HepG2 (cell line): ENCODE measurements around the gene LYPD1. TPM values are rescaled to one million over a fixed set of nuclear protein-coding genes. Genes with fewer than 3 reads are reported as not detected.
A peak's percentile ranks its signal among the peaks of the same experiment; 100 is the strongest.

Source experiments
- ATAC-seq: fragments of 200-7000 bp; cut with Tn5 transposase; 3 replicates; pipeline ENCODE4 v1.9.1; 2020; ENCODE audit warnings: mild to moderate bottlenecking, moderate library complexity
- Bru-seq: library from RNA; stranded (reverse); fragments of 400-500 nt; gene quantifications from one replicate; lab custom pipeline; 2021; lab: Mats Ljungman, UMichigan
- BruChase-seq, 2 experiments: library from RNA; stranded (reverse); fragments of 400-500 nt; gene quantifications; one replicate each; lab custom pipeline; 2021; lab: Mats Ljungman, UMichigan
- BruUV-seq: library from RNA; stranded (reverse); fragments of 400-500 nt; replicated peaks from 2 replicates; lab custom pipeline; 2021; lab: Mats Ljungman, UMichigan
- CTCF ChIA-PET: fragments of 300-600 bp; formaldehyde crosslinking; extraction: SDS; loops from one replicate; lab custom pipeline; 2021; ENCODE audit warnings: low total read pairs, inconsistent platforms, low intra/inter-chr PET ratio; lab: Yijun Ruan, JAX
- POLR2A ChIA-PET: fragments of 350-600 bp; sonication (Branson Sonifier 250); formaldehyde crosslinking; loops from one replicate; lab custom pipeline; 2020; ENCODE audit warnings: antibody characterized with exemption, inconsistent platforms; lab: Yijun Ruan, JAX
- DNase-seq: peaks from one replicate; pipeline ENCODE4 v3.0.0-alpha.2; 2015; ENCODE audit warnings: low spot score
- FAIRE-seq: peaks from 3 replicates; lab custom pipeline; 2011; peaks lifted over from hg19 to GRCh38; lab: Jason Lieb, UNC
- H2AFZ ChIP-seq: one replicate; pipeline ENCODE4 v1.6.1; 2011; ENCODE audit warnings: low read length, inconsistent platforms
- H3K27ac ChIP-seq: fragments of 300-600 bp; 3 replicates; pipeline ENCODE4 v1.8.0; 2011; ENCODE audit warnings: mixed run types, mild to moderate bottlenecking, mixed read lengths, low read length, inconsistent platforms; ENCODE audit not compliant: insufficient read depth; ENCODE audit errors: extremely low read length
- H3K27me3 ChIP-seq, 2 experiments: fragments of 200-600 bp in 1 of 2; 2 replicates in 1 of 2; 3 replicates in 1 of 2; pipeline versions ENCODE4 v1.6.0 to v1.8.0; 2011; ENCODE audit warnings: low read length in 2 of 2, mild to moderate bottlenecking in 2 of 2, moderate library complexity in 2 of 2, inconsistent platforms in 1 of 2; ENCODE audit not compliant: insufficient read depth in 2 of 2, control insufficient read depth in 1 of 2
- H3K36me3 ChIP-seq, 2 experiments: fragments of 200-600 bp in 1 of 2; replicated peaks in 1 of 2; 2 replicates in 1 of 2; 3 replicates in 1 of 2; pipeline versions ENCODE4 v1.5.1 to v1.8.0; 2011; ENCODE audit warnings: low read length in 2 of 2, inconsistent platforms in 1 of 2; ENCODE audit not compliant: insufficient read depth in 2 of 2, control insufficient read depth in 1 of 2
- H3K4me1 ChIP-seq: 2 replicates; pipeline ENCODE4 v1.5.1; 2012; ENCODE audit warnings: low read length, inconsistent platforms; ENCODE audit not compliant: insufficient read depth
- H3K4me2 ChIP-seq: 2 replicates; pipeline ENCODE4 v1.6.0; 2011; ENCODE audit warnings: low read depth, low read length, inconsistent platforms
- H3K4me3 ChIP-seq, 3 experiments: fragments of 200-600 bp in 1 of 3; sonication (generic), shearing (Covaris generic) in 1 of 3; replicated peaks in 1 of 3; 2 replicates each; pipeline ENCODE4 v1.5.1; 2011 to 2016; ENCODE audit warnings: low read length in 3 of 3, inconsistent platforms in 2 of 3, low read depth in 2 of 3, mild to moderate bottlenecking in 2 of 3, control low read depth in 1 of 3, mixed read lengths in 1 of 3; ENCODE audit not compliant: insufficient read depth in 1 of 3
- H3K79me2 ChIP-seq: one replicate; pipeline ENCODE4 v1.6.1; 2011; ENCODE audit warnings: low read length, inconsistent platforms; ENCODE audit not compliant: insufficient read depth
- H3K9ac ChIP-seq: 2 replicates; pipeline ENCODE4 v1.6.0; 2011; ENCODE audit warnings: mild to moderate bottlenecking, low read depth, low read length, inconsistent platforms; ENCODE audit not compliant: insufficient read depth
- H3K9me3 ChIP-seq: 2 replicates; pipeline ENCODE4 v1.5.1; 2012; ENCODE audit warnings: mild to moderate bottlenecking, low read length
- H4K20me1 ChIP-seq: 2 replicates; pipeline ENCODE4 v1.6.0; 2011; ENCODE audit warnings: inconsistent platforms, mild to moderate bottlenecking, low read length, moderate library complexity; ENCODE audit not compliant: insufficient read depth
- SYNCRIP ChIP-seq: fragments of 200-400 bp; formaldehyde crosslinking; IDR thresholded peaks from 2 replicates; pipeline ENCODE4 v1.6.1; 2018; ENCODE audit warnings: mild to moderate bottlenecking, low read depth, low read length; ENCODE audit not compliant: insufficient read depth
- WGBS: methylation state at CpG from one replicate; pipeline ENCODE4 v1.1.6; 2017; ENCODE audit warnings: low lambda C conversion rate; 5-methylcytosine and 5-hydroxymethylcytosine counted together
- in situ Hi-C: cut with HindIII; loops from 2 replicates; pipeline ENCODE4 v1.10.0; 2017; ENCODE audit warnings: low pct_unique_long_range_greater_than_20kb; ENCODE audit not compliant: extremely low pct_ligation_motif_present
- intact Hi-C: fragments of 100-400 bp; cut with micrococcal nuclease; formaldehyde crosslinking; loops from one replicate; pipeline ENCODE4 v1.10.0; 2022; ENCODE audit not compliant: unreplicated experiment
- long read RNA-seq, 2 experiments: library from RNA in 1 of 2; library from polyadenylated mRNA in 1 of 2; stranded (forward) in 1 of 2; unstranded in 1 of 2; transcript quantifications; one replicate each; pipeline ENCODE4 v2.0.0, GENCODE V29; 2019 to 2022
- polyA minus RNA-seq, 3 experiments: library from RNA; depleted of rRNA, polyadenylated mRNA; stranded (reverse); fragments of >200 nt; gene quantifications; 2 replicates each; pipeline ENCODE4 v1.2.3, GENCODE V29; 2011; ENCODE audit warnings: low replicate concordance in 1 of 3
- polyA plus RNA-seq, 8 experiments: library from polyadenylated mRNA; depleted of rRNA in 3 of 8; stranded (reverse) in 7 of 8; unstranded in 1 of 8; fragments of >200 nt; fragmentation: Illumina TruSeq in 4 of 8; extraction: Trizol in 4 of 8; gene quantifications; 2 replicates each; pipeline versions ENCODE4 v1.2.1 to v1.2.3, GENCODE V29; 2011 to 2016; ENCODE audit warnings: low read depth in 4 of 8, missing spikeins in 1 of 8, mixed read lengths in 1 of 8; ENCODE audit not compliant: insufficient read depth in 1 of 8
- total RNA-seq, 5 experiments: library from RNA; depleted of rRNA; stranded (reverse); fragments of >200 nt; fragmentation: Illumina TruSeq; extraction: Trizol; gene quantifications; 2 replicates each; pipeline ENCODE4 v1.2.3, GENCODE V29; 2016; ENCODE audit warnings: low read depth in 1 of 5

The LYPD1 gene, protein sequence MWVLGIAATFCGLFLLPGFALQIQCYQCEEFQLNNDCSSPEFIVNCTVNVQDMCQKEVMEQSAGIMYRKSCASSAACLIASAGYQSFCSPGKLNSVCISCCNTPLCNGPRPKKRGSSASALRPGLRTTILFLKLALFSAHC
- total RNA-seq (2016; rRNA removed; fragmentation: Illumina TruSeq; extraction: Trizol) (not detected in 2 replicates), polyA plus RNA-seq (2011; rRNA removed) (not detected in 2 replicates), polyA minus RNA-seq (2011; rRNA and poly(A)+ RNA removed; ENCODE audit: low replicate concordance) (0.54 TPM in 1 of 2 replicates, not detected in the other), Bru-seq, nascent RNA (percentile 7 among the genes with signal in this experiment), BruChase-seq, experiment 1, labeled RNA remaining after a 6-hour chase (not detected), BruChase-seq, experiment 2, labeled RNA remaining after a 2-hour chase (percentile 7 among the genes with signal in this experiment)
- not detected in 2 replicates for total RNA-seq (2016; cell fraction: cytosol; rRNA removed; fragmentation: Illumina TruSeq; extraction: Trizol; ENCODE audit: low read depth)
- total RNA-seq (2016; cell fraction: insoluble cytoplasmic fraction; rRNA removed; fragmentation: Illumina TruSeq; extraction: Trizol) = not detected in 2 replicates
- total RNA-seq (2016; cell fraction: membrane; rRNA removed; fragmentation: Illumina TruSeq; extraction: Trizol) = 0.10 TPM in 1 of 2 replicates, not detected in the other
- total RNA-seq (2016; cell fraction: nucleus; rRNA removed; fragmentation: Illumina TruSeq; extraction: Trizol) = not detected in 2 replicates
- polyA plus RNA-seq (2011; cell fraction: cytosol; rRNA removed) = 0.03 TPM in 1 of 2 replicates, not detected in the other
- polyA plus RNA-seq (2011; cell fraction: nucleus; rRNA removed) = not detected in 2 replicates
- not detected in 2 replicates for polyA plus RNA-seq (2012)
- not detected in 2 replicates for polyA plus RNA-seq (2016; cell fraction: cytosol; fragmentation: Illumina TruSeq; extraction: Trizol; ENCODE audit: low read depth)
- not detected in 2 replicates for polyA plus RNA-seq (2016; cell fraction: insoluble cytoplasmic fraction; fragmentation: Illumina TruSeq; extraction: Trizol; ENCODE audit: low read depth)
- not detected in 2 replicates for polyA plus RNA-seq (2016; cell fraction: membrane; fragmentation: Illumina TruSeq; extraction: Trizol; ENCODE audit: low read depth)
- not detected in 2 replicates for polyA plus RNA-seq (2016; cell fraction: nucleus; fragmentation: Illumina TruSeq; extraction: Trizol; ENCODE audit: insufficient read depth, low read depth)
- polyA minus RNA-seq (2011; cell fraction: cytosol; rRNA and poly(A)+ RNA removed) = not detected in 2 replicates
- polyA minus RNA-seq (2011; cell fraction: nucleus; rRNA and poly(A)+ RNA removed) = not detected in 2 replicates
- long read RNA-seq, experiment 1 = 0 reads
- long read RNA-seq, experiment 2 = 0 reads

DNA sequence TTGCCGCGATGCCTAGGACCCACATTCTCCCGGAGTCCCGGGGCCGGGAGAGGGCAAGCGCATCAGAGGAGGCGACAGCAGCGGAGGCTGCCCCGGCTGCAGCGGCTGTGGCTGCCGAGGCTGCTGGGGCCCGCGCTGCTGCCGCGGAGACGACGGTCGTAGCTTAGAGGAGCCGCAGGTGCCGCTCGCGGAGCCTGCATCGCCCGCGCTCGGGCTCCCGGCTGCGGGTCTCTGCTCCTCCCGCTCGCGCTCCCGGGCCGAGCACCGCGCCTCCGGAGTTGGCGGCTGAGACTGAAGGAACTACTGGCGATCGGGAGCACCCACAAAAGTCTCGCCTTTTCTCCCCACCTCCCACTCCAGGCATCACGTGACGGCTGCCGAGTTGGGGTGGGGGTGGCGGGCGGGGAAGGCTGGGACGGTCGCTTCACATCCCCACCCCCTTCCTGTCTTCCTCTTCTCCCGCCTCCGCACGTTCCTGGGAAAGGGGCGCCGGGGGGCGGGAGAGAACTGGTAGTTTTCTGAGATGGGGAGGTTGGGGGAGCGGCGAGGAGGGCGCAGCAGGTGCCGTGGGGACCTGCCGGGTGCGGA, at the start of gene LYPD1:
LYPD1 (minus strand) TSS at position 298 of the 588 bp plus-strand sequence; CDS start at position 25, 273 bp downstream.
- no peak within 1 kb of the TSS for H3K9ac ChIP-seq
- no peaks in the 10 kb centered on the region for H3K36me3 ChIP-seq
- H3K79me2 ChIP-seq = no peaks in the 10 kb centered on the region
- POLR2A ChIA-PET = no interaction called here
- H3K4me1 ChIP-seq = no peaks in the 10 kb centered on the region
- DNase-seq (no peak), FAIRE-seq (no peak), ATAC-seq (peak; percentile 72)
- 19% methylated on average over 31 of the region's 59 CpGs for WGBS
- H3K9me3 ChIP-seq = no peaks in the 10 kb centered on the region
- no peak within 1 kb of the TSS for H3K27ac ChIP-seq
- BruUV-seq = no TSS peak
- in situ Hi-C loops = loop anchor here (25.0 kb wide), 1 partner anchor 492 kb away; no protein-coding TSS in a partner anchor
- intact Hi-C loops = no loop called here
- no peak within 1 kb of the TSS for H3K4me2 ChIP-seq
- CTCF ChIA-PET = no interaction called here
- H4K20me1 ChIP-seq = no peaks in the 10 kb centered on the region
- no peak for TF ChIP-seq SYNCRIP
- peaks cover 8 to 41% of the 10 kb centered on the region in 2 experiments; a peak in 4 of 5 replicates for H3K27me3 ChIP-seq
- no peak within 1 kb of the TSS for H2AFZ ChIP-seq
- H3K4me3 ChIP-seq = no peak within 1 kb of the TSS
